PFSK-1 (cell line): ENCODE results near the gene JPH3.

Source experiments
- POLR2AphosphoS5 ChIP-seq: IDR thresholded peaks from 2 replicates; pipeline ENCODE4 v1.6.1; 2012; ENCODE audit warnings: low read depth, mild to moderate bottlenecking, control low read depth, low read length, moderate library complexity
- REST ChIP-seq, 2 experiments: IDR thresholded peaks; 2 replicates each; pipeline versions ENCODE4 v1.6.1 to v1.8.0; 2011 to 2012; ENCODE audit warnings: low read depth in 2 of 2, low read length in 2 of 2, control low read depth in 1 of 2, inconsistent platforms in 1 of 2, mild to moderate bottlenecking in 1 of 2, moderate library complexity in 1 of 2; ENCODE audit not compliant: insufficient read depth in 1 of 2
- TAF1 ChIP-seq: IDR thresholded peaks from 2 replicates; pipeline ENCODE4 v1.6.1; 2012; ENCODE audit warnings: low read length, control low read depth, borderline replicate concordance; ENCODE audit not compliant: insufficient read depth

- TF ChIP-seq POLR2AphosphoS5 (no peak), REST (IDR thresholded peaks at IDR 0.05; ENCODE audit: insufficient read depth in 1 of 2, low read depth in 2 of 2, low read length in 2 of 2) (no peak), TAF1 (no peak)
Measured at GRCh38 chr16:87707714-87708580, 105.6 kb downstream of the JPH3 start.
